IgD-negative memory B cell (primary cell): ENCODE results near the gene GABRA4. TPM values are rescaled to one million over a fixed set of nuclear protein-coding genes. Genes with fewer than 3 reads are reported as not detected.

ENCODE experiments used
- H3K27ac Mint-ChIP-seq, 3 donors: one replicate each; pipeline ENCODE4 v1.8.0; 2020 to 2022; ENCODE audit warnings: mild to moderate bottlenecking in 3 of 3, mixed read lengths in 3 of 3, moderate library complexity in 1 of 3
- H3K27me3 Mint-ChIP-seq: one replicate; pipeline ENCODE4 v1.8.0; 2021; ENCODE audit warnings: mixed read lengths
- H3K36me3 Mint-ChIP-seq: one replicate; pipeline ENCODE4 v1.8.0; 2020; ENCODE audit warnings: mild to moderate bottlenecking, mixed read lengths
- H3K4me1 Mint-ChIP-seq, 3 donors: one replicate each; pipeline ENCODE4 v1.8.0; 2020 to 2022; ENCODE audit warnings: mixed read lengths in 3 of 3, mild to moderate bottlenecking in 1 of 3
- H3K4me3 Mint-ChIP-seq, 4 donors: one replicate each; pipeline ENCODE4 v1.8.0; 2020 to 2022; ENCODE audit warnings: mild to moderate bottlenecking in 4 of 4, mixed read lengths in 4 of 4, moderate library complexity in 3 of 4
- H3K9me3 Mint-ChIP-seq, 3 donors: one replicate each; pipeline ENCODE4 v1.8.0; 2020 to 2021; ENCODE audit warnings: mixed read lengths in 3 of 3, mild to moderate bottlenecking in 1 of 3
- polyA plus RNA-seq: library from polyadenylated mRNA; unstranded; fragments of 300-500 nt; fragmentation: Illumina TruSeq; gene quantifications from one replicate; pipeline ENCODE4 v1.2.3, GENCODE V29; 2021

Gene GABRA4
- not detected for polyA plus RNA-seq

- Mint-ChIP-seq H3K27ac (no peak within 1 kb of the TSS), H3K4me3 (peak within 1 kb of the TSS in 3 of 4 donors; percentile 21 to 85 (median 68)), H3K27me3 (peaks cover 36% of the 10 kb centered on the region), H3K36me3 (no peaks in the 10 kb centered on the region), H3K4me1 (peaks cover 0 to 5% (median 4%) of the 10 kb centered on the region in 3 donors), H3K9me3 (peaks cover 0 to 4% (median 0%) of the 10 kb centered on the region in 3 donors)
Observed at GRCh38 chr4:46993075-46994006, at the start of gene GABRA4. GABRA4 (minus strand) TSS chr4:46993581; CDS start chr4:46993424, 157 bp downstream.

- Mint-ChIP-seq H3K9me3 (no peaks in the 10 kb centered on the region), H3K36me3 (no peaks in the 10 kb centered on the region), H3K4me3 (no peak overlapping the region), H3K4me1 (peaks cover 0 to 2% (median 0%) of the 10 kb centered on the region in 3 donors), H3K27me3 (no peaks in the 10 kb centered on the region), H3K27ac (peak overlapping the region in 1 of 3 donors; percentile 31)
Observed at GRCh38 chr4:47040828-47041227, 47.4 kb upstream of the GABRA4 start.

- H3K27ac Mint-ChIP-seq: no peak overlapping the region
- H3K9me3 Mint-ChIP-seq: no peaks in the 10 kb centered on the region
- H3K4me3 Mint-ChIP-seq: no peak overlapping the region
- H3K36me3 Mint-ChIP-seq: no peaks in the 10 kb centered on the region
- H3K27me3 Mint-ChIP-seq: peaks cover 2% of the 10 kb centered on the region
- no peaks in the 10 kb centered on the region for H3K4me1 Mint-ChIP-seq
Observed at GRCh38 chr4:47038263-47038662, 44.9 kb upstream of the GABRA4 start.

DNA sequence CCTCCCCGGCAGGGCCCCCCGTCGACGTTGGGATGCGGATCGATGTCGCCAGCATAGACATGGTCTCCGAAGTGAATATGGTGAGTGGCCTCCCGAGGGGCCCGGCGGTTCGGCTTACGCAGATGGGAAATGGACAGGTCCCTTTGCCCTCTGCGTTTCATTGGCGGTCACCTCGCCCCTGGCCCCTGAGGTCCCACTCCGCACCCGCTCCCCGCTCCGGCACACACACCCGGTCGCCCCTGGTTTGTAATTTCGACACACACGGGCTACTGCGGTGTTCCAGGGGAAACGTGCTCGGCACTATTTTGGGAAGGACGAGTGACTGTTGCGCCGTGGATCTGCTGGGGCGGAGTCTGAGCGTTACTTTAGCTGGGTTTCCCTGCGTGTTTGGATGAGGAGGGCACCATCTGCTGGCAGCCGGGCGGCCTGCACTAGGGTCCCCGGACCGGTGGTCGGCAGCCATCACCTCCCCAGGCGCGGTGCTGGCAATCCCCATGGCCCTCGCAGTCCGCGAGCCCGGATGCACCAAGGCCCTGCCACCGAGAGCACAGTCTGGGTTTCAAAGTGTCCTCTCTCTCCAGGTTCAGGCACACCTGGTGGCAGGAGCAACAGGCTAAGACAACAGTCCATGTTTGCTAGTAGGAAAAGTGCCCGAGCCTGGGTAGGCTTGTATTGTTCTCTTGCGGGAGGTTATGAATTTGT lies 39.2 kb upstream of the GABRA4 start:
- H3K27me3 Mint-ChIP-seq: peaks cover 32% of the 10 kb centered on the region
- no peaks in the 10 kb centered on the region for H3K36me3 Mint-ChIP-seq
- H3K4me3 Mint-ChIP-seq: peak overlapping the region in 3 of 4 donors; percentile 55 to 78 (median 57)
- no peaks in the 10 kb centered on the region for H3K9me3 Mint-ChIP-seq
- H3K27ac Mint-ChIP-seq: no peak overlapping the region
- peaks cover 0 to 13% (median 8%) of the 10 kb centered on the region in 3 donors for H3K4me1 Mint-ChIP-seq

DNA sequence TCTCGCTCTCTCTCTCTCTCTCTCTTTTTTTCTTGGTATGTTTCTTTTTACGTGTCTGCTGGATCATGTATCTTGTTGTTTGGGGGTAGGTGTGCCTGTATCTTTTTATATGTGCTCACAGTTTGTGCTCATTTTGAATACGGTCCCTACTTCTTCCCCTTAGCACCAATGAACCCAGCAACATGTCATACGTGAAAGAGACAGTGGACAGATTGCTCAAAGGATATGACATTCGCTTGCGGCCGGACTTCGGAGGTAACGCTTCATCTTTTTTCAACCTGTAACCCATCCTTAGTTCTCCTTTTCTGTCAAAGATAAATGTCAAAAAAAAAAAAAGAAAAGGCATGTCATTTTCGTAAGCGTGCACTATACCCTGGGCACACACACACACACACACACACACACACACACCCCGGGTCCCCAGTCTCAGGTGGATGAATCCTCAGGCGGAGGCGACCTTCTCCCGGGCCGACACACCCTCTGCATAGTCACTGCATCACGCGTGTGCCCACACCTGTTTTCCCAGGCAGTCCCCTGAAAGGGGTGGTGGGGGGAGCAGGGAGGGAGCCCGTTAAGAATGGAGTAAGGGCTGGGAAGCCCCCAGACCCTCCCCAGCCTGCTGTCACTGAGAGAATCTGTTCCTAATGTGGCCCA lies 38.5 kb upstream of the GABRA4 start:
- H3K4me3 Mint-ChIP-seq: peak overlapping the region in 3 of 4 donors; percentile 20 to 80 (median 57)
- peaks cover 32% of the 10 kb centered on the region for H3K27me3 Mint-ChIP-seq
- no peaks in the 10 kb centered on the region for H3K9me3 Mint-ChIP-seq
- peaks cover 0 to 13% (median 8%) of the 10 kb centered on the region in 3 donors for H3K4me1 Mint-ChIP-seq
- H3K36me3 Mint-ChIP-seq: no peaks in the 10 kb centered on the region
- no peak overlapping the region for H3K27ac Mint-ChIP-seq

DNA sequence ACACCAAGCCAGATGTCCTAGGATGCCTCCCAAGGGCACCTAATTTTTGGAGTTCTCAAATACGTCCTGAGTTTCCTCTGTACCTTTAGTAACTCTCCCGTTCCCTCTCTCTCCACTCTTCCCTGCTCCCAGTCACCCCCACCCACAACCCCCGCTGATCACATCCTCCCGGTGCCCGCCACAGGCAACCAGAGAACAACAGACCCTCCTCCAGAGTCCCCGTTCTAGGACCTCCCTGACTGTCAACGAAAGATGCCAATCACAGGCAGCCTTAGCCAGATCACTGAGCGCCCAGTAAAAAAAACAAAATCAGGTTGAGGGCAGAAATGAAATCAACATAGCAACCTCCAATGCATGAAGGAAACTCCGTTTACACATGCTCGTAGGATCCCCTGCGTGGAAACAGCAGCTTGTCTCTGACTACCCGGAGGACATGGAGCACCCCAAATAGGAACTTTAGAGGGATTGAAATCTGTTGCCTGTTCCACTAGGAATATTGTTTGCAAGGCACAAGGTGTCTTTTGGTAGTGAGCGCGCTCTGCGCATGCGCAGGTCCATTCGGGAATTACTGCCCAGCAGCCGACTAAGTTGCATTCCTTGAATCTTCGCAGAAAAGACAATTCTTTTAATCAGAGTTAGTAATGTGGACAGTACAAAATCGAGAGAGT lies 37.8 kb upstream of the GABRA4 start, which contains the start of gene GABRB1:
Gene GABRB1 (plus strand): TSS at position 557 of the 668 bp plus-strand sequence.
- Mint-ChIP-seq H3K9me3 (no peaks in the 10 kb centered on the region), H3K4me1 (peaks cover 0 to 13% (median 8%) of the 10 kb centered on the region in 3 donors), H3K36me3 (no peaks in the 10 kb centered on the region), H3K27me3 (peaks cover 32% of the 10 kb centered on the region), H3K4me3 (peak within 1 kb of the TSS in 3 of 4 donors; percentile 20 to 80 (median 57)), H3K27ac (no peak within 1 kb of the TSS)

GRCh38 chr4:47017494-47017893 lies 24.1 kb upstream of the GABRA4 start:
- peaks cover 0 to 2% (median 0%) of the 10 kb centered on the region in 3 donors for H3K4me1 Mint-ChIP-seq

DNA sequence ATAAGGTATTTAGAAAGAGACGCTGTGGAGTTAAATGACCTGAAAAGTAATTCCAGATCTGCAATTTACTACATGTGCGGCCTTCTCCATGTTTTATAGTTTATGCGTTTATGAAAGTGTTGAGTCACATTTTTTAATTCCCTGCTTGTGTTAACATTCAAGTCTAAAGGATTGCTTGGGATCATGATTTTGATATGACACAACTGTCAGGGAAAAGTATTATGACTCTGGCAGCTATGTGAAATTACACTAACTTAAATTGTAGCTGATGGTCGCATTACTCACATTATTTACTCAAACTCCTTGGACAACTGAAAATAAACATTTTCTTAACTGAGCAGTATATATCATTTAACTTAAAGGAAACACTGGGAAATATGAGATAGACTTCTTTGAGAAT lies 23.7 kb upstream of the GABRA4 start:
- Mint-ChIP-seq H3K27ac (no peak overlapping the region), H3K4me3 (no peak overlapping the region), H3K9me3 (no peaks in the 10 kb centered on the region), H3K36me3 (no peaks in the 10 kb centered on the region), H3K27me3 (no peaks in the 10 kb centered on the region), H3K4me1 (peaks cover 0 to 2% (median 0%) of the 10 kb centered on the region in 3 donors)

More at GRCh38 chr4:47017494-47017893, 24.1 kb upstream of the GABRA4 start:
- no peaks in the 10 kb centered on the region for H3K36me3 Mint-ChIP-seq
- H3K27ac Mint-ChIP-seq: no peak overlapping the region
- no peaks in the 10 kb centered on the region for H3K9me3 Mint-ChIP-seq
- peaks cover 1% of the 10 kb centered on the region for H3K27me3 Mint-ChIP-seq
- no peak overlapping the region for H3K4me3 Mint-ChIP-seq

DNA sequence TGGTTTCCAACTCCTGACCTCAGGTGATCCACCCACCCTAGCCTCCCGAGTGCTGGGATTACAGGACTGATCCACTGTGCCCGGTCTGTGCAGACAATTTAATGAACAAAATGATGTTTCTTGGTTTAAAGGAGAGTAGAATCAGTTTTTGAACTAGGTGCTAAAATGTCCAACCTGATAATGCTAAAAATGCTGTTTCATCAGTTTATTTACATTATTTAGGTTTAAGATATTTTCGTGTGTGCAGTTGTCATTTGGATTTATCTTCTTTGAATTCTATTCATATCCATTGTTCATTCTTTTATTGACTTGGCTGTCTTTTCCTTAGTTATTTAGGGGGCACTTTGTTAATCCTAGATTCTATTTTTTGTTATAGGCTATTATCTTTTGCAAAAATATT lies 20.0 kb upstream of the GABRA4 start:
- Mint-ChIP-seq H3K4me3 (no peak overlapping the region), H3K27me3 (no peaks in the 10 kb centered on the region), H3K27ac (no peak overlapping the region), H3K4me1 (peaks cover 2 to 13% (median 5%) of the 10 kb centered on the region in 3 donors), H3K9me3 (no peaks in the 10 kb centered on the region), H3K36me3 (no peaks in the 10 kb centered on the region)

DNA sequence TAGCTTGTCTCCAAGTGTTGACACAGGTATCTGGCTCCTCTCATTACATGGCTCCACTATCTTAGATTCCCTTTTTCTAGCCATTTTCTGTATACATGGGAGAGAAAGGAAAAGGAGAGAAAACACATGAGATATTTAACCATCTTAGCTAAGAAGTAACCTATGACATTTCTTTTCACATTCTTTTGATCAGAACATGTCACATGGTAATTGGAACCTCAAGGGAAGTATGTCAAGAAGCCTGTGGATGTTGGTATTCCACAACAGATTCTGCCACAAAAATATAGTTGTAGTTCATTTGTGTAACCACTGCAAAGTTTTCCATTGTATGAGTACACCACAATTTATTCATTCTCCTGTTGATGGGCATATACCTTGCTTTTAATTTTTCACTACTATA lies 19.3 kb upstream of the GABRA4 start:
- H3K36me3 Mint-ChIP-seq: no peaks in the 10 kb centered on the region
- H3K27ac Mint-ChIP-seq: no peak overlapping the region

GRCh38 chr4:47010912-47011446 lies 17.6 kb upstream of the GABRA4 start:
- Mint-ChIP-seq H3K36me3 (no peaks in the 10 kb centered on the region), H3K9me3 (no peaks in the 10 kb centered on the region), H3K27ac (peak overlapping the region in 1 of 3 donors; percentile 60), H3K27me3 (no peaks in the 10 kb centered on the region), H3K4me3 (peak overlapping the region in 2 of 4 donors; percentile 15 to 72), H3K4me1 (peaks cover 2 to 13% (median 5%) of the 10 kb centered on the region in 3 donors)

More for the DNA sequence above, 19.3 kb upstream of the GABRA4 start:
- H3K4me1 Mint-ChIP-seq: peaks cover 2 to 13% (median 5%) of the 10 kb centered on the region in 3 donors
- H3K9me3 Mint-ChIP-seq: no peaks in the 10 kb centered on the region
- H3K27me3 Mint-ChIP-seq: no peaks in the 10 kb centered on the region
- no peak overlapping the region for H3K4me3 Mint-ChIP-seq

- Mint-ChIP-seq H3K27ac (peak overlapping the region in 1 of 3 donors; percentile 60), H3K36me3 (no peaks in the 10 kb centered on the region), H3K9me3 (no peaks in the 10 kb centered on the region), H3K4me3 (peak overlapping the region in 2 of 4 donors; percentile 20 to 72), H3K4me1 (peaks cover 2 to 15% (median 5%) of the 10 kb centered on the region in 3 donors), H3K27me3 (no peaks in the 10 kb centered on the region)
Observed at GRCh38 chr4:47010347-47010911, 17.0 kb upstream of the GABRA4 start.

GRCh38 chr4:47002580-47002979 lies 9.2 kb upstream of the GABRA4 start:
- Mint-ChIP-seq H3K27me3 (no peaks in the 10 kb centered on the region), H3K9me3 (no peaks in the 10 kb centered on the region), H3K4me1 (peaks cover 0 to 3% (median 0%) of the 10 kb centered on the region in 3 donors)

GRCh38 chr4:47000406-47000805 lies 7.0 kb upstream of the GABRA4 start:
- H3K27ac Mint-ChIP-seq: no peak overlapping the region
- no peaks in the 10 kb centered on the region for H3K9me3 Mint-ChIP-seq
- no peaks in the 10 kb centered on the region for H3K36me3 Mint-ChIP-seq
- no peaks in the 10 kb centered on the region for H3K27me3 Mint-ChIP-seq
- H3K4me3 Mint-ChIP-seq: no peak overlapping the region
- peaks cover 0 to 2% (median 0%) of the 10 kb centered on the region in 3 donors for H3K4me1 Mint-ChIP-seq

More at GRCh38 chr4:47002580-47002979, 9.2 kb upstream of the GABRA4 start:
- no peak overlapping the region for H3K4me3 Mint-ChIP-seq
- no peaks in the 10 kb centered on the region for H3K36me3 Mint-ChIP-seq
- H3K27ac Mint-ChIP-seq: no peak overlapping the region
